Duodenal mucosa (tissue), 2 donors: ENCODE results near the gene CCDC201.
"Not testable (repeated sequence)": the region's sequence is repeated elsewhere in the genome, so short reads cannot be mapped to it uniquely, and the experiment has no call there.

Experiments used
- H3K27ac ChIP-seq: one replicate; pipeline ENCODE4 v1.7.0; 2013; ENCODE audit warnings: low read depth, low read length
- H3K27me3 ChIP-seq, 2 donors: one replicate each; pipeline ENCODE4 v1.7.0; 2013; ENCODE audit warnings: low read length in 2 of 2, control low read depth in 1 of 2; ENCODE audit not compliant: insufficient read depth in 2 of 2, control insufficient read depth in 1 of 2
- H3K36me3 ChIP-seq, 2 donors: one replicate each; pipeline ENCODE4 v1.7.0; 2013; ENCODE audit warnings: low read length in 2 of 2, control low read depth in 1 of 2; ENCODE audit not compliant: insufficient read depth in 2 of 2, control insufficient read depth in 1 of 2
- H3K4me1 ChIP-seq, 2 donors: one replicate each; pipeline ENCODE4 v1.7.0; 2013; ENCODE audit warnings: low read length in 2 of 2, control low read depth in 1 of 2; ENCODE audit not compliant: insufficient read depth in 2 of 2, control insufficient read depth in 1 of 2
- H3K4me3 ChIP-seq, 2 donors: one replicate each; pipeline ENCODE4 v1.7.0; 2013; ENCODE audit warnings: low read length in 2 of 2, low read depth in 1 of 2
- H3K9ac ChIP-seq, 2 donors: one replicate each; pipeline ENCODE4 v1.7.0; 2013; ENCODE audit warnings: low read length in 2 of 2, low read depth in 1 of 2
- H3K9me3 ChIP-seq, 2 donors: one replicate each; pipeline ENCODE4 v1.7.0; 2013; ENCODE audit warnings: low read length in 2 of 2, control low read depth in 1 of 2; ENCODE audit not compliant: control insufficient read depth in 1 of 2

The CCDC201 gene

GRCh38 chr7:45876519-45876918, 3.6 kb upstream of the CCDC201 start:
- no peaks in the 10 kb centered on the region for H3K4me1 ChIP-seq
- no peaks in the 10 kb centered on the region for H3K27me3 ChIP-seq
- no peaks in the 10 kb centered on the region for H3K36me3 ChIP-seq
- peaks cover 0 to 3% of the 10 kb centered on the region in 2 donors for H3K9me3 ChIP-seq
- H3K4me3 ChIP-seq: no peak overlapping the region
- H3K27ac ChIP-seq: no peak overlapping the region
- no peak overlapping the region for H3K9ac ChIP-seq

- H3K9me3 ChIP-seq: peaks cover 0 to 3% of the 10 kb centered on the region in 2 donors
- no peak overlapping the region for H3K4me3 ChIP-seq
- no peaks in the 10 kb centered on the region for H3K4me1 ChIP-seq
- no peak overlapping the region for H3K27ac ChIP-seq
- H3K27me3 ChIP-seq: peaks cover 0 to under 1% of the 10 kb centered on the region in 2 donors
- no peaks in the 10 kb centered on the region for H3K36me3 ChIP-seq
- no peak overlapping the region for H3K9ac ChIP-seq
Measured at GRCh38 chr7:45874408-45875131, 1.7 kb upstream of the CCDC201 start.

- no peak overlapping the region for H3K27ac ChIP-seq
Measured at GRCh38 chr7:45873355-45873754, 473 bp upstream of the CCDC201 start.

GRCh38 chr7:45872116-45873034, 507 bp downstream of the CCDC201 start:
- no peaks in the 10 kb centered on the region for H3K9me3 ChIP-seq
- no peaks in the 10 kb centered on the region for H3K4me1 ChIP-seq
- no peaks in the 10 kb centered on the region for H3K36me3 ChIP-seq
- no peak overlapping the region for H3K9ac ChIP-seq
- no peak overlapping the region for H3K4me3 ChIP-seq
- H3K27ac ChIP-seq: no peak overlapping the region
- H3K27me3 ChIP-seq: peaks cover 2 to 5% of the 10 kb centered on the region in 2 donors

More at GRCh38 chr7:45873355-45873754, 473 bp upstream of the CCDC201 start:
- no peaks in the 10 kb centered on the region for H3K9me3 ChIP-seq
- H3K36me3 ChIP-seq: no peaks in the 10 kb centered on the region
- peaks cover 0 to 5% of the 10 kb centered on the region in 2 donors for H3K27me3 ChIP-seq
- no peak overlapping the region for H3K4me3 ChIP-seq
- no peaks in the 10 kb centered on the region for H3K4me1 ChIP-seq
- H3K9ac ChIP-seq: no peak overlapping the region

GRCh38 chr7:45869426-45869825, 3.5 kb downstream of the CCDC201 start:
- H3K4me3 ChIP-seq: no peak overlapping the region
- H3K27ac ChIP-seq: no peak overlapping the region
- no peak overlapping the region for H3K9ac ChIP-seq
- H3K27me3 ChIP-seq: peaks cover 2 to 5% of the 10 kb centered on the region in 2 donors
- no peaks in the 10 kb centered on the region for H3K4me1 ChIP-seq
- no peaks in the 10 kb centered on the region for H3K36me3 ChIP-seq
- no peaks in the 10 kb centered on the region for H3K9me3 ChIP-seq

- H3K27me3 ChIP-seq: peaks cover 2 to 5% of the 10 kb centered on the region in 2 donors
- no peaks in the 10 kb centered on the region for H3K9me3 ChIP-seq
- H3K4me3 ChIP-seq: no peak overlapping the region
- H3K4me1 ChIP-seq: no peaks in the 10 kb centered on the region
- H3K27ac ChIP-seq: no peak overlapping the region
- no peaks in the 10 kb centered on the region for H3K36me3 ChIP-seq
- H3K9ac ChIP-seq: no peak overlapping the region
Measured at GRCh38 chr7:45867471-45867870, 5.4 kb downstream of the CCDC201 start.

- Histone ChIP-seq H3K9me3 (no peaks in the 10 kb centered on the region), H3K27ac (no peak overlapping the region), H3K27me3 (peaks cover 2 to 5% of the 10 kb centered on the region in 2 donors), H3K36me3 (no peaks in the 10 kb centered on the region), H3K4me3 (no peak overlapping the region), H3K4me1 (no peaks in the 10 kb centered on the region), H3K9ac (no peak overlapping the region)
Measured at GRCh38 chr7:45865594-45866410, 7.1 kb downstream of the CCDC201 start.

GRCh38 chr7:45863715-45864114, 9.2 kb downstream of the CCDC201 start:
- Histone ChIP-seq H3K4me3 (no peak overlapping the region), H3K36me3 (no peaks in the 10 kb centered on the region), H3K4me1 (no peaks in the 10 kb centered on the region), H3K27ac (no peak overlapping the region), H3K27me3 (peaks cover 0 to 2% of the 10 kb centered on the region in 2 donors), H3K9ac (no peak overlapping the region), H3K9me3 (no peaks in the 10 kb centered on the region)

GRCh38 chr7:45856888-45857287, 16.0 kb downstream of the CCDC201 start:
- not testable (repeated sequence) for H3K36me3 ChIP-seq, H3K27ac ChIP-seq, H3K4me1 ChIP-seq, H3K27me3 ChIP-seq, H3K9ac ChIP-seq, H3K4me3 ChIP-seq, H3K9me3 ChIP-seq
